H1 (cell line): ENCODE data around the gene TMEM200C. TPM values are rescaled to one million over a fixed set of nuclear protein-coding genes. Genes with fewer than 3 reads are reported as not detected.

Source experiments
- CBX5 ChIP-seq: fragments of 300-800, 300-1000 bp; sonication (generic); IDR thresholded peaks from 2 replicates; pipeline ENCODE4 v1.7.1; 2016; ENCODE audit warnings: antibody characterized with exemption, low read length, low read depth
- JUND ChIP-seq: IDR thresholded peaks from 2 replicates; pipeline ENCODE4 v1.6.1; 2011; ENCODE audit warnings: mild to moderate bottlenecking, improper control_type of control experiment, low read length
- MAX ChIP-seq: IDR thresholded peaks from 2 replicates; pipeline ENCODE4 v1.6.1; 2012; ENCODE audit warnings: inconsistent platforms
- POLR2AphosphoS5 ChIP-seq: IDR thresholded peaks from 2 replicates; pipeline ENCODE4 v1.6.1; 2011; ENCODE audit warnings: low read depth, low read length
- RNF2 ChIP-seq: fragments of 200-900, 300-1000 bp; sonication (generic); IDR thresholded peaks from 2 replicates; pipeline ENCODE4 v1.7.1; 2016; ENCODE audit warnings: borderline replicate concordance, low read depth, mild to moderate bottlenecking, antibody characterized with exemption, low read length; ENCODE audit not compliant: poor library complexity, severe bottlenecking; ENCODE audit errors: missing control alignments
- polyA plus RNA-seq, 7 experiments: library from polyadenylated mRNA; depleted of rRNA in 3 of 7; stranded (reverse) in 5 of 7; unstranded in 2 of 7; fragments of >200 nt in 5 of 7; fragments of 200-250 nt in 2 of 7; gene quantifications; 1 replicate in 5 of 7; 2 replicates in 1 of 7; 4 replicates in 1 of 7; pipeline versions ENCODE4 v1.2.1 to v1.2.3, GENCODE V29; 2011 to 2013; ENCODE audit warnings: missing spikeins in 2 of 7, mixed read lengths in 2 of 7
- total RNA-seq: library from RNA; stranded (reverse); fragmentation: NEBNext Ultra II Directional; extraction: Animal tissue kit (Norgen Biotek cat#: 25700); gene quantifications from 2 replicates; pipeline ENCODE4 v1.2.1, GENCODE V29; 2021
- TF ChIP-seq, protein P1 (sequence below): IDR thresholded peaks from 2 replicates; pipeline ENCODE4 v1.6.1; 2012; ENCODE audit warnings: low read length, inconsistent platforms

The TMEM200C gene
- total and polyA plus RNA-seq, 2 of the 8 experiments (the other 6 are each of a cell fraction or from before 2014, with no cell fraction given): 3.4 to 9.6 TPM

DNA sequence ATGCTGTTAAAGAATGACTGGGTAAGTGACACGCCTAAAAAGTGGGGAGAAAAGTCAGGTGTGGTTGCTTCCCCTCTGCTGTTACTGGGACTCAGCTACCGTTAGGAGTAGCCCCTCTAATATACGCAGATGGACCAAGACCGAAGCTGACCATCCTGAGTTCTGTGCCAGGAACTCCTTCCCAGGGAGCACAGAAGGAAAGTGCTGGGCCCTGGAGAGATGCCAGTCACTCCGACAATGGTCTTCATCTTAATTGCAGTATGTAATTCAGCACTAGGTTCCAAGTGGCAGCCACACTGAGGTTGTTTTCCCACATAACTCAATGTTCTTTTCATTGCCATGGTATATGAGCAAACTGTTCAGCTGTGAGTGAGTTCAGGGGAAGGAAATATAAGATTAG, 19.6 kb upstream of the TMEM200C start (continued):
- TF ChIP-seq JUND: no peak
- TF ChIP-seq CBX5: no peak
- no peak for TF ChIP-seq POLR2AphosphoS5
- no peak for TF ChIP-seq RNF2
- TF ChIP-seq MAX: no peak
- TF ChIP-seq, protein P1, sequence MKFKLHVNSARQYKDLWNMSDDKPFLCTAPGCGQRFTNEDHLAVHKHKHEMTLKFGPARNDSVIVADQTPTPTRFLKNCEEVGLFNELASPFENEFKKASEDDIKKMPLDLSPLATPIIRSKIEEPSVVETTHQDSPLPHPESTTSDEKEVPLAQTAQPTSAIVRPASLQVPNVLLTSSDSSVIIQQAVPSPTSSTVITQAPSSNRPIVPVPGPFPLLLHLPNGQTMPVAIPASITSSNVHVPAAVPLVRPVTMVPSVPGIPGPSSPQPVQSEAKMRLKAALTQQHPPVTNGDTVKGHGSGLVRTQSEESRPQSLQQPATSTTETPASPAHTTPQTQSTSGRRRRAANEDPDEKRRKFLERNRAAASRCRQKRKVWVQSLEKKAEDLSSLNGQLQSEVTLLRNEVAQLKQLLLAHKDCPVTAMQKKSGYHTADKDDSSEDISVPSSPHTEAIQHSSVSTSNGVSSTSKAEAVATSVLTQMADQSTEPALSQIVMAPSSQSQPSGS: no peak
- TF ChIP-seq, all 59 proteins: peak for 0
